ENCODE data around the gene REXO4. TPM values are rescaled to one million over a fixed set of nuclear protein-coding genes. Genes with fewer than 3 reads are reported as not detected.

The REXO4 gene
- total and polyA plus RNA-seq, 3 experiments from 2014 or later: 25.8 to 56.4 (median 52.4) TPM

DNA sequence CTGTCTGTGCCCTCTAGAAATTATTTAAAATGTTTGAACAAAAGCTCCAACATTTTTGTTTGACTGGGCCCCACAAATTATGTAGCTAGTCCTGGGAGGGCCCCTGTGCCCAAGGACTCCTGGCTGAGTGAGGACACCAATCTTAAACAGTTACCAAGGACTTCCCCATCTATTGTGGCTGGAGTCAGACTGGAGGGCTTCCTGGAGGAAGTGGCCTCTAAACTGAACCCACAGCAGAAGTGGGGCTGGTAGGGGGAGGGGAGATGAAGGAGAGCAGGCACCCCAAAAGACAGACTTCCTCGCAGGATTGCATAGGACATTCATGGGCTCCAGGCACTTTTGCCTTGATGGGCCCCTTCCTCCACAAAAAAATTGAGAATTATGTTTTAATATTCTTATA is 12.4 kb upstream of the REXO4 start:
- Mint-ChIP-seq H3K27me3 (peaks cover 20 to 32% of the 10 kb centered on the region in 2 donors), H3K4me1 (peaks cover 4 to 13% (median 5%) of the 10 kb centered on the region in 3 donors), H3K27ac (peak overlapping the region in 1 of 8 donors; percentile 29), H3K9me3 (no peaks in the 10 kb centered on the region), H3K36me3 (no peaks in the 10 kb centered on the region), H3K4me3 (peak overlapping the region in 4 of 7 donors; percentile 4 to 46 (median 38))
- Histone ChIP-seq H3K9me3 (ENCODE audit: low read length) (no peaks in the 10 kb centered on the region), H3K36me3 (ENCODE audit: insufficient read depth, low read length) (no peaks in the 10 kb centered on the region), H3K27me3 (ENCODE audit: insufficient read depth, low read length, poor library complexity, severe bottlenecking) (peaks cover 15% of the 10 kb centered on the region), H3K4me1 (ENCODE audit: insufficient read depth, low read length) (no peaks in the 10 kb centered on the region), H3K27ac (ENCODE audit: low read depth, low read length) (no peak overlapping the region), H3K4me3 (ENCODE audit: low read length) (no peak overlapping the region)
- CTCF ChIA-PET: no interaction called here
- POLR2A ChIA-PET: no interaction called here
- DNase-seq: no peak

DNA sequence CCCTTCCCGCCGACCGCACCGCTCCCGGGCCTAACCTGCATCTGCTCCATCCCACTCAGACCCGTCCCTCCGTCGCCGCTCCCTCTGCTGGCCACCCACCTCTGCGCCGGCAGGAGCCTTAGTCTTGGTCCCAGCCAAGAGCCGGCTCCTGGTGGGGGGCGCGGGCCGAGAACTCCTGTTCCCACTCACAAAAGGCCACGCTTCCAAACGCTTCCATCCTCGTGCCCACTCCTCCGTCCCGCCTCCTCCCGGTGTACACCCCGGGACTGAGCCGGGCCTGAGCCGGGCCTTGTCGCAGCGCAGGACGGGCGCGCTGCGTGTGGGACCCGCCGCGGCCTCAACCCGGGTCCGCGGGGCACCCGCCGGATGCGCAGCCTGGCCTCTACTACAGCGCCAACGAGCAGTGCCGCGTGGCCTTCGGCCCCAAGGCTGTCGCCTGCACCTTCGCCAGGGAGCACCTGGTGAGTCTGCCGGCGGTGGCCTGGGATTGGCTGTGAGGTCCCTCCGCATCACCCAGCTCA is 11.9 kb upstream of the REXO4 start:
- Mint-ChIP-seq H3K36me3 (no peaks in the 10 kb centered on the region), H3K4me3 (peak overlapping the region in 3 of 7 donors; percentile 49 to 56 (median 52)), H3K27me3 (peaks cover 20 to 35% of the 10 kb centered on the region in 2 donors), H3K4me1 (peaks cover 4 to 13% (median 5%) of the 10 kb centered on the region in 3 donors), H3K27ac (no peak overlapping the region), H3K9me3 (no peaks in the 10 kb centered on the region)
- Histone ChIP-seq H3K36me3 (ENCODE audit: insufficient read depth, low read length) (no peaks in the 10 kb centered on the region), H3K27me3 (ENCODE audit: insufficient read depth, low read length, poor library complexity, severe bottlenecking) (peaks cover 15% of the 10 kb centered on the region), H3K4me1 (ENCODE audit: insufficient read depth, low read length) (no peaks in the 10 kb centered on the region), H3K9me3 (ENCODE audit: low read length) (no peaks in the 10 kb centered on the region), H3K27ac (ENCODE audit: low read depth, low read length) (no peak overlapping the region), H3K4me3 (ENCODE audit: low read length) (no peak overlapping the region)
- DNase-seq: no peak
- POLR2A ChIA-PET: no interaction called here
- CTCF ChIA-PET: no interaction called here

DNA sequence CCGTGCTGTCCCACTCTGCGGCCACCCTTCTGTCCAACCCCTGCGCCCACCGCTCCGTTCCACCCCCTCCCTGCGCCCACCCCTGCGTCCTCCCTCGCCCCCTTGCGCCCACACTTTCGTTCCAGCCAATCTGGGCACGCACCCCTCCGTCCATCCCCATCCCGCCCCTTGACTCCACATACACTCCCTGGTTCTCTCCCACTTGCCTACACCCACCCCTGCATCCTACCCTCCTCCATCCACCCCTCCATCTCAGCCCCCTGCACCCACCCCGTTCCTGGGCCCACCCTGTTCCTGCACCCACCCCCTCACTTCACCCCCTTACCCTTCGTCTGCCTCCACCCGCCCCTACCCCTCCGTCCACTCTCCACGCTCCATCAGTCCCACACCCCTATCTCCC is 11.4 kb upstream of the REXO4 start:
- H3K27me3 Mint-ChIP-seq: peaks cover 20 to 37% of the 10 kb centered on the region in 2 donors
- H3K4me3 ChIP-seq (ENCODE audit: low read length): no peak overlapping the region
- peaks cover 15% of the 10 kb centered on the region for H3K27me3 ChIP-seq (ENCODE audit: insufficient read depth, low read length, poor library complexity, severe bottlenecking)

DNA sequence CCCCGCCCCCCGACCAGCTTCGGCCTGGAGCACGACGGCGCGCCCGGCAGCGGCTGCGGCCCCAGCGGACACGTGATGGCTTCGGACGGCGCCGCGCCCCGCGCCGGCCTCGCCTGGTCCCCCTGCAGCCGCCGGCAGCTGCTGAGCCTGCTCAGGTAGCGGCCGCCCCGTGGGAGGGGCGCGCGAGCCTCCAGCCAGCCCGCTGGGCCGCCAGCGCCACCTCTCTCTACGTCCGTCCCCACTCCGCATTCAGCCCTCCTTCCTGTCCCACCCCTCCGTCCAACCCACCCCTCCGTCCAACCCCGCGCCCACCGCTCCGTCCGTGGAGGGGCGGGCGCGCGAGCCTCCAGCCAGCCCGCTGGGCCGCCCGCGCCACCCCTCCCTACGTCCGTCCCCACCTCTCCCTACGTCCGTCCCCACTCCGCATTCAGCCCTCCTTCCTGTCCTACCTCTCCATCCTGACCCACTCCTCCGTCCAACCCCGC is 10.8 kb upstream of the REXO4 start:
- Mint-ChIP-seq H3K9me3 (no peaks in the 10 kb centered on the region), H3K27me3 (peaks cover 20 to 37% of the 10 kb centered on the region in 2 donors), H3K27ac (no peak overlapping the region), H3K4me3 (no peak overlapping the region), H3K36me3 (no peaks in the 10 kb centered on the region), H3K4me1 (peaks cover 4 to 13% (median 5%) of the 10 kb centered on the region in 3 donors)
- no peaks in the 10 kb centered on the region for H3K9me3 ChIP-seq (ENCODE audit: low read length)
- H3K27ac ChIP-seq (ENCODE audit: low read depth, low read length): no peak overlapping the region
- ChIA-PET CTCF (no interaction called here), POLR2A (no interaction called here)
- H3K36me3 ChIP-seq (ENCODE audit: insufficient read depth, low read length): no peaks in the 10 kb centered on the region
- DNase-seq: no peak
- no peak overlapping the region for H3K4me3 ChIP-seq (ENCODE audit: low read length)
- H3K27me3 ChIP-seq (ENCODE audit: insufficient read depth, low read length, poor library complexity, severe bottlenecking): peaks cover 15% of the 10 kb centered on the region
- H3K4me1 ChIP-seq (ENCODE audit: insufficient read depth, low read length): no peaks in the 10 kb centered on the region

More for the DNA sequence above, 11.4 kb upstream of the REXO4 start:
- no peak for DNase-seq
- H3K4me1 ChIP-seq (ENCODE audit: insufficient read depth, low read length): no peaks in the 10 kb centered on the region
- H3K27ac ChIP-seq (ENCODE audit: low read depth, low read length): no peak overlapping the region
- CTCF ChIA-PET: no interaction called here
- no peaks in the 10 kb centered on the region for H3K9me3 ChIP-seq (ENCODE audit: low read length)
- POLR2A ChIA-PET: no interaction called here
- Mint-ChIP-seq H3K27ac (no peak overlapping the region), H3K4me3 (peak overlapping the region in 2 of 7 donors; percentile 49 to 56), H3K9me3 (no peaks in the 10 kb centered on the region), H3K36me3 (no peaks in the 10 kb centered on the region), H3K4me1 (peaks cover 4 to 13% (median 5%) of the 10 kb centered on the region in 3 donors)
- H3K36me3 ChIP-seq (ENCODE audit: insufficient read depth, low read length): no peaks in the 10 kb centered on the region

DNA sequence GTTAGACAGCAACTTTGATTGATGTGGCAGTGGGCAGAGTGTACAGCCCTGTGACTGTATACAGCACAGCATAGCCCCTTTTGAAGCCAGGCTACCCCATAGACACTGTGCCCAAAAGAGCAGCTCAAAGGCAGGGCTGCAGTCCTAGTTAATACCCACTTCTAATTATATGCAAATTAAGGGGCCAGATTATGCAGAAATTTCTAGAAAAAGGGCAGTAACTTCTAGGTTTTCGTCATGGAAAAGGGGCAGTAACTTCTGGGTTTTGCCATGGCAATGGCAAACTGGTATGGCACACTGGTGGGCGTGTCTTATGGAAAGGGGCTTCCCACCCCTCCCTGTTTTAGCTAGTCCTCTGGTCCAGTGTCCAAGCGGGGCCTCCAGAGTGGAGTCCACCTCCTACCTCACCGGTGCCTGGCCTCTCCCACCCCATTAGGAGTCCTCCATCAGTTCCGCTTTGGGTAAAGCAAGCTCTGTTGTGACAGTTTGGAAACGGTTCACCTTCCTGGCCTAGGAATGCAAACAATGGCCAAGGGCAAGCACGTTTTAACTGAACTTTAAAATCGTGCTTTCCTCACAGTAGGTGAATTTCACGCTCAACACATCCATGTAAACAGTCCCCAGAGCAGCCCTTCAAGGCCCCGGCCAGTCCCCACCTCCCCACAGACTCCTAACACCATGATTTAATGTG is 10.0 kb upstream of the REXO4 start:
- CTCF ChIA-PET: no interaction called here
- no peaks in the 10 kb centered on the region for H3K36me3 ChIP-seq (ENCODE audit: insufficient read depth, low read length)

DNA sequence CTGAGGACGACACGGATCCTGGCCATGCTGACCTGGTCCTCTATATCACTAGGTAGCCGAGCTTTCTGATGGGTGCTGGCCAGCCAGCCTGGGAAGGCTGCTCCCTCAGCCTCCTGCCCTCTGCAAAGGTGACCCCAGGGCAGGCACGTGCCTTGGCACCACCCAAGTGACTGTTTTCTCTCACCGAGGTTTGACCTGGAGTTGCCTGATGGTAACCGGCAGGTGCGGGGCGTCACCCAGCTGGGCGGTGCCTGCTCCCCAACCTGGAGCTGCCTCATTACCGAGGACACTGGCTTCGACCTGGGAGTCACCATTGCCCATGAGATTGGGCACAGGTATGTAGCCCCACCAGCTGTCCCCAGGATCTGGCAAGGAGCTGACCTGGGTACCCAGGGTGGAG is 8.2 kb upstream of the REXO4 start:
- Histone ChIP-seq H3K27me3 (ENCODE audit: insufficient read depth, low read length, poor library complexity, severe bottlenecking) (peaks cover 15% of the 10 kb centered on the region), H3K4me3 (ENCODE audit: low read length) (no peak overlapping the region), H3K4me1 (ENCODE audit: insufficient read depth, low read length) (no peaks in the 10 kb centered on the region), H3K27ac (ENCODE audit: low read depth, low read length) (no peak overlapping the region), H3K36me3 (ENCODE audit: insufficient read depth, low read length) (no peaks in the 10 kb centered on the region), H3K9me3 (ENCODE audit: low read length) (no peaks in the 10 kb centered on the region)
- Mint-ChIP-seq H3K27me3 (peaks cover 20 to 33% of the 10 kb centered on the region in 2 donors), H3K36me3 (no peaks in the 10 kb centered on the region), H3K9me3 (no peaks in the 10 kb centered on the region), H3K27ac (no peak overlapping the region), H3K4me1 (peaks cover 11 to 22% (median 13%) of the 10 kb centered on the region in 3 donors), H3K4me3 (no peak overlapping the region)
- ChIA-PET POLR2A (no interaction called here), CTCF (no interaction called here)
- no peak for DNase-seq

More for the DNA sequence above, 10.0 kb upstream of the REXO4 start:
- DNase-seq: no peak
- Histone ChIP-seq H3K27ac (ENCODE audit: low read depth, low read length) (no peak overlapping the region), H3K4me3 (ENCODE audit: low read length) (no peak overlapping the region), H3K27me3 (ENCODE audit: insufficient read depth, low read length, poor library complexity, severe bottlenecking) (peaks cover 15% of the 10 kb centered on the region), H3K4me1 (ENCODE audit: insufficient read depth, low read length) (no peaks in the 10 kb centered on the region), H3K9me3 (ENCODE audit: low read length) (no peaks in the 10 kb centered on the region)
- POLR2A ChIA-PET: no interaction called here
- Mint-ChIP-seq H3K9me3 (no peaks in the 10 kb centered on the region), H3K27me3 (peaks cover 20 to 36% of the 10 kb centered on the region in 2 donors), H3K27ac (peak overlapping the region in 1 of 8 donors; percentile 17), H3K36me3 (no peaks in the 10 kb centered on the region), H3K4me1 (peaks cover 4 to 13% (median 5%) of the 10 kb centered on the region in 3 donors), H3K4me3 (peak overlapping the region in 6 of 7 donors; percentile 8 to 69 (median 61))

DNA sequence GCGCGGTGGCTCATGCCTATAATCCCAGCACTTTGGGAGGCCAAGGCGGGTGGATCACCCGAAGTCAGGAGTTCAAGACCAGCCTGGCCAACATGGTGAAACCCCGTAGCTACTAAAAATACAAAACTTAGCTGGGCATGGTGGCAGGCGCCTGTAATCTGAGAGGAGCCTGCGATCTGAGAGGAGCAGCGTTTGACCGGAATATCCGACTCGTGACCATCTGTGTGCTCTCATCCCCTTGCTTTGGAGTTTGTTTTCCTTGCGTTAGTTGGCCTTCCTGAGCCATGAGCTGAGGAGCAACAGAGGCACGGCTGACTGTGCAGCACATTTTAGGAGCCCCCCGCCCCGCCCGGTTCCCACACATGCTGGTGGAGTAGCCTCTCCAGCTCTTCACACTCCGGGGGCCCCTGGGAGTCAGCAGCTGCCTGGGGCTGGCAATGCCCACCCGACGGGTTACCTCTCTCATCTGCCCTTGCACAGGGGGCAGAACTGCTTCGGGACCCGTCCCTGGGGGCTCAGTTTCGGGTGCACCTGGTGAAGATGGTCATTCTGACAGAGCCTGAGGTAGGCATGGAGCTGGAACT is 7.3 kb upstream of the REXO4 start:
- Histone ChIP-seq H3K4me1 (ENCODE audit: insufficient read depth, low read length) (no peaks in the 10 kb centered on the region), H3K27me3 (ENCODE audit: insufficient read depth, low read length, poor library complexity, severe bottlenecking) (peaks cover 15% of the 10 kb centered on the region), H3K9me3 (ENCODE audit: low read length) (no peaks in the 10 kb centered on the region), H3K4me3 (ENCODE audit: low read length) (no peak overlapping the region), H3K36me3 (ENCODE audit: insufficient read depth, low read length) (no peaks in the 10 kb centered on the region), H3K27ac (ENCODE audit: low read depth, low read length) (no peak overlapping the region)
- ChIA-PET CTCF (no interaction called here), POLR2A (no interaction called here)
- Mint-ChIP-seq H3K4me3 (peak overlapping the region in 1 of 7 donors; percentile 8), H3K4me1 (peaks cover 11 to 27% (median 20%) of the 10 kb centered on the region in 3 donors), H3K36me3 (no peaks in the 10 kb centered on the region), H3K9me3 (no peaks in the 10 kb centered on the region), H3K27ac (no peak overlapping the region), H3K27me3 (peaks cover 17 to 30% of the 10 kb centered on the region in 2 donors)
- no peak for DNase-seq

DNA sequence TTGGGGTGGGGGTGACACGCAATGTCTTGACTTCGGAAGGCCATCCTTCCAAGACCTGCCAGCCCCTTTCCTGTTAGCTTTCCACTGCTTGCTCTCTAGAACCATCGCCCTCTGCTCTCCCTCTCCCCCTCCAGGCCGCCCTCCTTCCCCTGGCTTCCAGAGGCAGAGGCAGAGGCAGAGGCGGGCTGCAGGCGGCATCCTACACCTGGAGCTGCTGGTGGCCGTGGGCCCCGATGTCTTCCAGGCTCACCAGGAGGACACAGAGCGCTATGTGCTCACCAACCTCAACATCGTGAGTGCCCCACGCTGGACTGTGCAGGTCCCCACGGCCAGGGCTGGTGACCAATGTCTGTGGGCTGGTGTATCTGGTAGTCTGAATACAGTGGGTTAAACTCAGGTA is 6.4 kb upstream of the REXO4 start:
- peaks cover 10 to 25% (median 23%) of the 10 kb centered on the region in 3 donors for H3K4me1 Mint-ChIP-seq
- H3K27ac ChIP-seq (ENCODE audit: low read depth, low read length): no peak overlapping the region
- no peak overlapping the region for H3K27ac Mint-ChIP-seq
- H3K36me3 ChIP-seq (ENCODE audit: insufficient read depth, low read length): no peaks in the 10 kb centered on the region
- no peaks in the 10 kb centered on the region for H3K9me3 ChIP-seq (ENCODE audit: low read length)
- no peaks in the 10 kb centered on the region for H3K36me3 Mint-ChIP-seq
- no peak overlapping the region for H3K4me3 Mint-ChIP-seq
- ChIA-PET POLR2A (no interaction called here), CTCF (no interaction called here)
- no peaks in the 10 kb centered on the region for H3K9me3 Mint-ChIP-seq
- no peaks in the 10 kb centered on the region for H3K4me1 ChIP-seq (ENCODE audit: insufficient read depth, low read length)
- no peak for DNase-seq
- no peak overlapping the region for H3K4me3 ChIP-seq (ENCODE audit: low read length)
- peaks cover 15% of the 10 kb centered on the region for H3K27me3 ChIP-seq (ENCODE audit: insufficient read depth, low read length, poor library complexity, severe bottlenecking)
- peaks cover 16 to 28% of the 10 kb centered on the region in 2 donors for H3K27me3 Mint-ChIP-seq
